HepG2 (cell line): ENCODE results near the gene ZCCHC3. TPM values are rescaled to one million over a fixed set of nuclear protein-coding genes. Genes with fewer than 3 reads are reported as not detected.

Experiments used
- ATAC-seq: fragments of 200-7000 bp; cut with Tn5 transposase; 3 replicates; pipeline ENCODE4 v1.9.1; 2020; ENCODE audit warnings: mild to moderate bottlenecking, moderate library complexity
- BruUV-seq: library from RNA; stranded (reverse); fragments of 400-500 nt; replicated peaks from 2 replicates; lab custom pipeline; 2021; lab: Mats Ljungman, UMichigan
- CTCF ChIA-PET: fragments of 300-600 bp; formaldehyde crosslinking; extraction: SDS; loops from one replicate; lab custom pipeline; 2021; ENCODE audit warnings: low total read pairs, inconsistent platforms, low intra/inter-chr PET ratio; lab: Yijun Ruan, JAX
- POLR2A ChIA-PET: fragments of 350-600 bp; sonication (Branson Sonifier 250); formaldehyde crosslinking; loops from one replicate; lab custom pipeline; 2020; ENCODE audit warnings: antibody characterized with exemption, inconsistent platforms; lab: Yijun Ruan, JAX
- DNase-seq: peaks from one replicate; pipeline ENCODE4 v3.0.0-alpha.2; 2015; ENCODE audit warnings: low spot score
- FAIRE-seq: peaks from 3 replicates; lab custom pipeline; 2011; peaks lifted over from hg19 to GRCh38; lab: Jason Lieb, UNC
- H2AFZ ChIP-seq: one replicate; pipeline ENCODE4 v1.6.1; 2011; ENCODE audit warnings: low read length, inconsistent platforms
- H3K27ac ChIP-seq: fragments of 300-600 bp; 3 replicates; pipeline ENCODE4 v1.8.0; 2011; ENCODE audit warnings: mixed run types, mild to moderate bottlenecking, mixed read lengths, low read length, inconsistent platforms; ENCODE audit not compliant: insufficient read depth; ENCODE audit errors: extremely low read length
- H3K27me3 ChIP-seq, 2 experiments: fragments of 200-600 bp in 1 of 2; 2 replicates in 1 of 2; 3 replicates in 1 of 2; pipeline versions ENCODE4 v1.6.0 to v1.8.0; 2011; ENCODE audit warnings: low read length in 2 of 2, mild to moderate bottlenecking in 2 of 2, moderate library complexity in 2 of 2, inconsistent platforms in 1 of 2; ENCODE audit not compliant: insufficient read depth in 2 of 2, control insufficient read depth in 1 of 2
- H3K36me3 ChIP-seq, 2 experiments: fragments of 200-600 bp in 1 of 2; replicated peaks in 1 of 2; 2 replicates in 1 of 2; 3 replicates in 1 of 2; pipeline versions ENCODE4 v1.5.1 to v1.8.0; 2011; ENCODE audit warnings: low read length in 2 of 2, inconsistent platforms in 1 of 2; ENCODE audit not compliant: insufficient read depth in 2 of 2, control insufficient read depth in 1 of 2
- H3K4me1 ChIP-seq: 2 replicates; pipeline ENCODE4 v1.5.1; 2012; ENCODE audit warnings: low read length, inconsistent platforms; ENCODE audit not compliant: insufficient read depth
- H3K4me2 ChIP-seq: 2 replicates; pipeline ENCODE4 v1.6.0; 2011; ENCODE audit warnings: low read depth, low read length, inconsistent platforms
- H3K4me3 ChIP-seq, 3 experiments: fragments of 200-600 bp in 1 of 3; sonication (generic), shearing (Covaris generic) in 1 of 3; replicated peaks in 1 of 3; 2 replicates each; pipeline ENCODE4 v1.5.1; 2011 to 2016; ENCODE audit warnings: low read length in 3 of 3, inconsistent platforms in 2 of 3, low read depth in 2 of 3, mild to moderate bottlenecking in 2 of 3, control low read depth in 1 of 3, mixed read lengths in 1 of 3; ENCODE audit not compliant: insufficient read depth in 1 of 3
- H3K79me2 ChIP-seq: one replicate; pipeline ENCODE4 v1.6.1; 2011; ENCODE audit warnings: low read length, inconsistent platforms; ENCODE audit not compliant: insufficient read depth
- H3K9ac ChIP-seq: 2 replicates; pipeline ENCODE4 v1.6.0; 2011; ENCODE audit warnings: mild to moderate bottlenecking, low read depth, low read length, inconsistent platforms; ENCODE audit not compliant: insufficient read depth
- H3K9me3 ChIP-seq: 2 replicates; pipeline ENCODE4 v1.5.1; 2012; ENCODE audit warnings: mild to moderate bottlenecking, low read length
- H4K20me1 ChIP-seq: 2 replicates; pipeline ENCODE4 v1.6.0; 2011; ENCODE audit warnings: inconsistent platforms, mild to moderate bottlenecking, low read length, moderate library complexity; ENCODE audit not compliant: insufficient read depth
- BHLHE40 ChIP-seq: IDR thresholded peaks from 2 replicates; pipeline ENCODE4 v1.6.1; 2011; ENCODE audit warnings: low read length, improper control_type of control experiment
- FOSL2 ChIP-seq: sonication (generic); formaldehyde crosslinking; IDR thresholded peaks from 2 replicates; pipeline ENCODE4 v1.4.0; 2020; ENCODE audit warnings: missing genetic modification reagents
- YEATS2 ChIP-seq: sonication (generic); formaldehyde crosslinking; IDR thresholded peaks from 2 replicates; pipeline ENCODE4 v1.4.0; 2020; ENCODE audit warnings: missing genetic modification reagents, borderline replicate concordance
- ZBTB33 ChIP-seq: sonication (generic); formaldehyde crosslinking; IDR thresholded peaks from 2 replicates; pipeline ENCODE4 v1.4.0; 2020; ENCODE audit warnings: missing genetic modification reagents
- ZNF329 ChIP-seq: sonication (generic); formaldehyde crosslinking; IDR thresholded peaks from 2 replicates; pipeline ENCODE4 v1.9.0; 2021; ENCODE audit warnings: low read depth, mild to moderate bottlenecking, missing genetic modification reagents
- in situ Hi-C: cut with HindIII; loops from 2 replicates; pipeline ENCODE4 v1.10.0; 2017; ENCODE audit warnings: low pct_unique_long_range_greater_than_20kb; ENCODE audit not compliant: extremely low pct_ligation_motif_present
- intact Hi-C: fragments of 100-400 bp; cut with micrococcal nuclease; formaldehyde crosslinking; loops from one replicate; pipeline ENCODE4 v1.10.0; 2022; ENCODE audit not compliant: unreplicated experiment
- polyA plus RNA-seq, 8 experiments: library from polyadenylated mRNA; depleted of rRNA in 3 of 8; stranded (reverse) in 7 of 8; unstranded in 1 of 8; fragments of >200 nt; fragmentation: Illumina TruSeq in 4 of 8; extraction: Trizol in 4 of 8; gene quantifications; 2 replicates each; pipeline versions ENCODE4 v1.2.1 to v1.2.3, GENCODE V29; 2011 to 2016; ENCODE audit warnings: low read depth in 4 of 8, missing spikeins in 1 of 8, mixed read lengths in 1 of 8; ENCODE audit not compliant: insufficient read depth in 1 of 8
- total RNA-seq, 5 experiments: library from RNA; depleted of rRNA; stranded (reverse); fragments of >200 nt; fragmentation: Illumina TruSeq; extraction: Trizol; gene quantifications; 2 replicates each; pipeline ENCODE4 v1.2.3, GENCODE V29; 2016; ENCODE audit warnings: low read depth in 1 of 5
- TF ChIP-seq, protein P1 (sequence below): sonication (generic); formaldehyde crosslinking; IDR thresholded peaks from 2 replicates; pipeline ENCODE4 v1.5.0; 2020; ENCODE audit warnings: missing genetic modification reagents
- TF ChIP-seq, protein P2 (sequence below): sonication (generic); formaldehyde crosslinking; IDR thresholded peaks from 2 replicates; pipeline ENCODE4 v1.5.0; 2020; ENCODE audit warnings: mild to moderate bottlenecking, missing genetic modification reagents

Gene ZCCHC3
- total and polyA plus RNA-seq, 2 of the 13 experiments (the other 11 are each of a cell fraction or from before 2014, with no cell fraction given): 46.6 to 63.0 TPM

DNA sequence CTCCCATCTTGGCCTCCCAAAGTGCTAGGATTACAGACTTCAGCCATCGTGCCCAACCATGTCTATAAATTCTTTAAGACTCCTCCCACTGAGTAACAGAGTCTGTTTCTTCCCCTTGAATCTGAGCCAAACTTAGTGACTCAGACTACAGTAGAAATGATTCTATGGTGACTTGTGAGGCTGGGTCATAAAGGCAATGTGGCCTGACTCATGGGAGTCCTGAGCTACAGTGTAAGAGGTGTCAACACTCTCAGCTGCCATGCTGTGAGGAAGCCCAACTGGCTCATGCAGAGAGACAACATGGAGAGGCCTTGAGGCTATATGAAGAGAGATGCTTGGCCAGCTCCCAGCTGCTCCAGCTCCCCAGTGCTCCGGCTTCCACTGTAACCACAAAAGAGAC lies 44.3 kb downstream of the ZCCHC3 start (continued):
- TF ChIP-seq, protein P1, sequence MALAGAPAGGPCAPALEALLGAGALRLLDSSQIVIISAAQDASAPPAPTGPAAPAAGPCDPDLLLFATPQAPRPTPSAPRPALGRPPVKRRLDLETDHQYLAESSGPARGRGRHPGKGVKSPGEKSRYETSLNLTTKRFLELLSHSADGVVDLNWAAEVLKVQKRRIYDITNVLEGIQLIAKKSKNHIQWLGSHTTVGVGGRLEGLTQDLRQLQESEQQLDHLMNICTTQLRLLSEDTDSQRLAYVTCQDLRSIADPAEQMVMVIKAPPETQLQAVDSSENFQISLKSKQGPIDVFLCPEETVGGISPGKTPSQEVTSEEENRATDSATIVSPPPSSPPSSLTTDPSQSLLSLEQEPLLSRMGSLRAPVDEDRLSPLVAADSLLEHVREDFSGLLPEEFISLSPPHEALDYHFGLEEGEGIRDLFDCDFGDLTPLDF (CRISPR knock-in tag): no peak
- peak; percentile 87 for TF ChIP-seq FOSL2 (CRISPR knock-in tag)
- peak; percentile 45; the same call in 1 of the 2 replicates for TF ChIP-seq YEATS2 (CRISPR knock-in tag)
- TF ChIP-seq, protein P2, sequence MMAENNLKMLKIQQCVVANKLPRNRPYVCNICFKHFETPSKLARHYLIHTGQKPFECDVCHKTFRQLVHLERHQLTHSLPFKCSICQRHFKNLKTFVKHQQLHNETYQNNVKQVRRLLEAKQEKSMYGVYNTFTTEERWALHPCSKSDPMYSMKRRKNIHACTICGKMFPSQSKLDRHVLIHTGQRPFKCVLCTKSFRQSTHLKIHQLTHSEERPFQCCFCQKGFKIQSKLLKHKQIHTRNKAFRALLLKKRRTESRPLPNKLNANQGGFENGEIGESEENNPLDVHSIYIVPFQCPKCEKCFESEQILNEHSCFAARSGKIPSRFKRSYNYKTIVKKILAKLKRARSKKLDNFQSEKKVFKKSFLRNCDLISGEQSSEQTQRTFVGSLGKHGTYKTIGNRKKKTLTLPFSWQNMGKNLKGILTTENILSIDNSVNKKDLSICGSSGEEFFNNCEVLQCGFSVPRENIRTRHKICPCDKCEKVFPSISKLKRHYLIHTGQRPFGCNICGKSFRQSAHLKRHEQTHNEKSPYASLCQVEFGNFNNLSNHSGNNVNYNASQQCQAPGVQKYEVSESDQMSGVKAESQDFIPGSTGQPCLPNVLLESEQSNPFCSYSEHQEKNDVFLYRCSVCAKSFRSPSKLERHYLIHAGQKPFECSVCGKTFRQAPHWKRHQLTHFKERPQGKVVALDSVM (CRISPR knock-in tag): no peak

DNA sequence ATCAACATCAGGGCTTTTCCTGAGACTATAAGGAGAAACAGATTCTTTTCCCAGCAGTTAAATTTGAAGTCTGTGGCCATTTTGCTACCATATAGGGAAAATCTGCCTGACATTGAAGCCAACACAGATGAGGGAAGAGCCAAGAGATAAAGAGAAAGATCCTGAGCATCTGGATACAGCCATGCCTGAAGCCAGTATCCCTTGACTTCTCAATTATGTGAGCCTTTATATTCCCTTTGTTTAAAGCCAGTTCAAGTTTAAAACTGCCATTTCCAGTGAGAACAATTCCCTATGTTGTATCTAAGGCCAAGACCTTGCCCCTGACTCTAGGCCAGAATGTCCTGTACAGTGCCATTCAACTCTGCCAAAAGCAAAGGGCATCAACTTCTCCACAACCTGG lies 45.7 kb downstream of the ZCCHC3 start:
- FAIRE-seq: no peak
- Histone ChIP-seq H3K79me2 (peaks cover 6% of the 10 kb centered on the region), H3K27me3 (no peaks in the 10 kb centered on the region), H4K20me1 (no peaks in the 10 kb centered on the region), H3K36me3 (no peaks in the 10 kb centered on the region), H3K4me3 (no peak overlapping the region), H3K9ac (no peak overlapping the region), H2AFZ (no peak overlapping the region), H3K9me3 (no peaks in the 10 kb centered on the region), H3K4me2 (no peak overlapping the region), H3K4me1 (peaks cover 16% of the 10 kb centered on the region), H3K27ac (no peak overlapping the region)
- CTCF ChIA-PET: no interaction called here
- intact Hi-C loops (no loop called here), in situ Hi-C loops (no loop called here)
- ATAC-seq: no peak
- POLR2A ChIA-PET: no interaction called here
- no peak for TF ChIP-seq ZBTB33 (CRISPR knock-in tag)
- TF ChIP-seq BHLHE40: no peak
- peak; percentile 97 for TF ChIP-seq ZNF329 (CRISPR knock-in tag)
- no peak for DNase-seq
- no TSS peak for BruUV-seq
